GM06990 (cell line): Measurements from ENCODE around the gene PIK3R1.

Source experiments
- DNase-seq: peaks from one replicate; pipeline ENCODE4 v3.0.0-alpha.2; 2011; ENCODE audit not compliant: insufficient read length; ENCODE audit errors: extremely low read depth
- H3K27me3 ChIP-seq: replicated peaks from 2 replicates; pipeline ENCODE4 v1.6.0; 2011; ENCODE audit warnings: low read length; ENCODE audit not compliant: control insufficient read depth, insufficient read depth
- H3K36me3 ChIP-seq: 2 replicates; pipeline ENCODE4 v1.5.1; 2011; ENCODE audit warnings: low read length; ENCODE audit not compliant: control insufficient read depth, insufficient read depth
- H3K4me3 ChIP-seq: replicated peaks from 2 replicates; pipeline ENCODE4 v1.5.1; 2011; ENCODE audit warnings: low read depth, mild to moderate bottlenecking, control low read depth, low read length
- TF ChIP-seq, protein P1 (sequence below): IDR thresholded peaks from 2 replicates; pipeline ENCODE4 v1.5.1; 2011; ENCODE audit warnings: low read length, control low read depth, mild to moderate bottlenecking, inconsistent platforms; ENCODE audit not compliant: insufficient read depth, poor library complexity, severe bottlenecking

The PIK3R1 gene

DNA sequence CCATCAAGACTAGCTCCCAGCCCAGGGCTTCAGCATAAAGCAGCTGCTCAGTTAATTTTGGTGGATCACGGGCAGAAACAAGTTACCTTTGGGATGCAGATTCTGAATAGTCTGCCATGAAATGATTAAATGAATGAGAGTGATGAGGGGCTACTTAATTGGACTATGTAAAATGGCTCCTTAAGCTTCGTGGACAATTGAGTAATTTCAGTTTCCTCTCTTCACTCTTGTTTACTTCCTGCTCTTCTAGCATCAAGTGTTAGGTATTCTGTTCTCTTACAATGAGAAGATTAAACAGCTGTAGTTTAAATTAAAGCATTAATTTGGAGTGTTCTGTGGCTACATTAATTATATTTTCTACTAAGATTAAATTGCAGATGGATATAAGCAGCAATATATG is 28.1 kb downstream of the PIK3R1 start:
- TF ChIP-seq, protein P1, sequence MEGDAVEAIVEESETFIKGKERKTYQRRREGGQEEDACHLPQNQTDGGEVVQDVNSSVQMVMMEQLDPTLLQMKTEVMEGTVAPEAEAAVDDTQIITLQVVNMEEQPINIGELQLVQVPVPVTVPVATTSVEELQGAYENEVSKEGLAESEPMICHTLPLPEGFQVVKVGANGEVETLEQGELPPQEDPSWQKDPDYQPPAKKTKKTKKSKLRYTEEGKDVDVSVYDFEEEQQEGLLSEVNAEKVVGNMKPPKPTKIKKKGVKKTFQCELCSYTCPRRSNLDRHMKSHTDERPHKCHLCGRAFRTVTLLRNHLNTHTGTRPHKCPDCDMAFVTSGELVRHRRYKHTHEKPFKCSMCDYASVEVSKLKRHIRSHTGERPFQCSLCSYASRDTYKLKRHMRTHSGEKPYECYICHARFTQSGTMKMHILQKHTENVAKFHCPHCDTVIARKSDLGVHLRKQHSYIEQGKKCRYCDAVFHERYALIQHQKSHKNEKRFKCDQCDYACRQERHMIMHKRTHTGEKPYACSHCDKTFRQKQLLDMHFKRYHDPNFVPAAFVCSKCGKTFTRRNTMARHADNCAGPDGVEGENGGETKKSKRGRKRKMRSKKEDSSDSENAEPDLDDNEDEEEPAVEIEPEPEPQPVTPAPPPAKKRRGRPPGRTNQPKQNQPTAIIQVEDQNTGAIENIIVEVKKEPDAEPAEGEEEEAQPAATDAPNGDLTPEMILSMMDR = no peak
- H3K36me3 ChIP-seq = no peaks in the 10 kb centered on the region
- no peaks in the 10 kb centered on the region for H3K27me3 ChIP-seq
- no peak for DNase-seq
- H3K4me3 ChIP-seq = no peak overlapping the region

DNA sequence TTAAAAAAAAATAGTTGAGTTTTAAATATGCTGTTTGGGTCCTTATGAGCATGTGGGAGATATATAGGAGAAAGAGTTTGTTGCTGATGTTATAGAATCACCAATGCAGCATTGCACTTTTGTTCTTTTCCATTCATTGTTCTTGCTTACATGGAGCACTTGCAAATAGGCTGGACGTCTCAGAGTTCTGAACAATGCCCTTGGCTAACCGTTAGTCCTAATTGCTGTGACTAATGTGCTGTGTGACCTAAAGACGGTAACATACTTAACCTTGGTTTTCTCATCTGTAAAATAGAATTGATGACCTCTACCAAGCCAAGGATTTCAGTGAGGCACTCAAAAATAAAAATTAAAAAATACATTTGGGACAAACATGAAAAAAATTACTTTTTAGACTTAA is 29.8 kb downstream of the PIK3R1 start:
- TF ChIP-seq, protein P1 = no peak
- no peak overlapping the region for H3K4me3 ChIP-seq
- no peaks in the 10 kb centered on the region for H3K27me3 ChIP-seq
- no peak for DNase-seq
- H3K36me3 ChIP-seq = no peaks in the 10 kb centered on the region

DNA sequence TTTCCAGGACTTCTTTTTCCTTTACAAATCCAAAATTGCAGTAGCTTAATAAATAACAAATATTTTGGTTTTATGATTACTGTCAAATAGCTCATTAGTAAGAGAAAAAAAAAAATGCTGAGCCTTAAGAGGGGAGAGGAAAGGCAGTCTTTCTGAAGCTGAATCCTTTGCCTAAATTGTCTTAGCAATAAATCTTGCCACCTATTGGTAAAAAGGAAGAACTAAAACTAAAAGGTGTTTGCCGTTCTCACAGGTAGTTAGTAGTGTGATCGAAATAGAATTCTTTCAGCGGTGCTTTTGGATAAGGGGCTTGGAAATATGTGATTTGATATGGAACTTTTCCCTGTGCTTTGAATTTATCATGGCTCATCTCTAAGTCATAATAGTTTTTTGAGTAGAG is 31.2 kb downstream of the PIK3R1 start:
- Histone ChIP-seq H3K36me3 (no peaks in the 10 kb centered on the region), H3K27me3 (no peaks in the 10 kb centered on the region), H3K4me3 (no peak overlapping the region)
- TF ChIP-seq, protein P1 = peak; percentile 18
- no peak for DNase-seq

DNA sequence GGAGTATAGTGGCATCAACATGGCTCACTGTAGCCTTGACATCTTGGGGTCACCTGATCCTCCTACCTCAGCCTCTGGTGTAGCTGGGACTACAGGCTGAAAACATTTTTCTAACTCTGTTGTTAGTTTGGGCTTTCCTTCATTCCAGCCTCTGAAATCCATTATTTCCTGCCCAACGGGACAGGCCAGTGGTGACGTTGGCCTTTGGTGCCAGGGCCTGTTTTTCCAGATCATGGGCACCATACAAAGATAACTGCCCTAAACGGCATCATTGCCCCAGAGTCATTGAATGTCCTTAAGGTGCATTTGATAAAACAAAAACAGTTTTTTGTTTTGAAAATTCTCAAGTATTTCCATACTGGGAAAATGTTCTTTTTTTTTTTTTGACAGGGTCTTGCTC is 32.1 kb downstream of the PIK3R1 start:
- no peak for DNase-seq
- H3K4me3 ChIP-seq = no peak overlapping the region
- H3K27me3 ChIP-seq = no peaks in the 10 kb centered on the region
- no peaks in the 10 kb centered on the region for H3K36me3 ChIP-seq
- TF ChIP-seq, protein P1 = no peak

DNA sequence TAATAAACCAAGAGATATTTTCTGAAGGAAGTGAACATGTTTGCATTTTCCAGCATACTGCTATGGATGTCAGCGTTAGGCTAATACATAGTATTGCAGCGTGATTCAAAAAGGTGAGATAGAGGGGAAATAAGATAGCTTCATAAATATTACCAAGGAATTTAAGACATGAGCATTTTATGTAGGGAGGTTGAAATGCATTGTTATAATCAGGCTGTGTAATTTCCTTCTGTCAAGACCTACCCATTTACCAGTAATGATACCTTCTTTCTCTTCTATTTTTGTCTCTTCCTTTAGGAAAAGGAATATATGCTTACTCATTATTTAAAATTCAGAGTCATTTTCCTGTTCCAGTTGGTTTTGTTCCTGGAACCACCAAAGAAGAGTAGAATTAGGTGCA is 33.3 kb downstream of the PIK3R1 start:
- H3K36me3 ChIP-seq = no peaks in the 10 kb centered on the region
- H3K27me3 ChIP-seq = no peaks in the 10 kb centered on the region
- TF ChIP-seq, protein P1 = no peak
- H3K4me3 ChIP-seq = no peak overlapping the region
- no peak for DNase-seq

DNA sequence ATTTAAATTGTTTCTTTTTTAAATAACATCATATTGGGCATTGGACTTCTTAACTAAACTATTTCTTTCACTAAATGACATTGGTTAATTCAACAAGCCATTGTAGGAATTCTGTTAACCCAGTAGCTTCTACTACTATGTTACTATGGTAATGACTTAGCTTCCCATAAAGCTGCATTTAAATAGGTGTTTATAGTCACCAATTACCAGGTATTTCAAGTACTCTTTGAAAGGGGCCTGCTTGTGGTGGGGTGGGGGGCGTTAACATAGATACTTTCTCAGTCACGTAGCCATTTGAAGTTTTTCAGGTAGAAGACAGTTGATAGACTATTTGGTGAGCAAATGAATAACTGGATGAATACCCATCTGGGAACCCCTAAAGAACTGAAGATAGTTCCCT is 34.0 kb downstream of the PIK3R1 start:
- H3K36me3 ChIP-seq = no peaks in the 10 kb centered on the region
- no peaks in the 10 kb centered on the region for H3K27me3 ChIP-seq
- H3K4me3 ChIP-seq = no peak overlapping the region
- TF ChIP-seq, protein P1 = no peak
- DNase-seq = no peak
